DMS53 treated with DMSO at 0.1 percent for 48 hours (cell line): Measurements from ENCODE around the gene PIEZO2.

Experiments
- DNase-seq: peaks from one replicate; lab custom pipeline; 2025; ENCODE audit not compliant: unreplicated experiment; lab: John Stamatoyannopoulos, UW

Gene PIEZO2

DNA sequence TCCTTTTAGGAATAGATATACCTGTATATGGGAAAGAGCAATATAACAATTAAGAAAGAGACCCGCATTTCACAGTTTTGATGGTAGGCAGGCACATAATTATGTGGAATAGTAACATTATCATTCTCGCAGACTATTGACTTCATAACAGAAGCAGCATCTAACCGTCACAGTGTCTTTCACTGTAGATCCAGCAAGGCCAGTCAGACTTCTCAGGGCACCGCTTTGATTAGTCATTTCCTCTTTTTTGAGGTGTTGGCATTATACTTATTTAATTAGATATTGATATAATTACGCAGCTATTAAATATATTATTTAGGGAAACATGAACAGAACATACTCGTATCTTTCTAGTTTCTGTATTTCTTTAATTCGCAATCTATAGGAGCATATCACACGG, 447.2 kb downstream of the PIEZO2 start:
- no peak for DNase-seq

GRCh38 chr18:10690366-10690765, 459.0 kb downstream of the PIEZO2 start:
- no peak for DNase-seq

DNA sequence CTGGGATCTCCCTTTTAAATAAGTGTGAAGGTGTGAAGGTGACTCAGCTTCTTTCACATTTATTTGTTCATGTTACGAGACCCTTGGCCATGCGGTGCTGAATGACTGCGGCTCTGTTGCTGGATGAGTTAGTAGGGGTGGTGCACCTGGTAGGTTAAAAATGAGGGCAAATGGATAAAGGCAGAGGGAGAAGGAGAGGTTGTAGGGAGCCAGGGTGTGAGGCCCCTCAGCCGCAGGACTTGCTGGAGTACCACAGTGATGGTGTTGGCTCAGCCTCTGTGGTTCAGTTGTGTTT, 459.4 kb downstream of the PIEZO2 start:
- no peak for DNase-seq

DNA sequence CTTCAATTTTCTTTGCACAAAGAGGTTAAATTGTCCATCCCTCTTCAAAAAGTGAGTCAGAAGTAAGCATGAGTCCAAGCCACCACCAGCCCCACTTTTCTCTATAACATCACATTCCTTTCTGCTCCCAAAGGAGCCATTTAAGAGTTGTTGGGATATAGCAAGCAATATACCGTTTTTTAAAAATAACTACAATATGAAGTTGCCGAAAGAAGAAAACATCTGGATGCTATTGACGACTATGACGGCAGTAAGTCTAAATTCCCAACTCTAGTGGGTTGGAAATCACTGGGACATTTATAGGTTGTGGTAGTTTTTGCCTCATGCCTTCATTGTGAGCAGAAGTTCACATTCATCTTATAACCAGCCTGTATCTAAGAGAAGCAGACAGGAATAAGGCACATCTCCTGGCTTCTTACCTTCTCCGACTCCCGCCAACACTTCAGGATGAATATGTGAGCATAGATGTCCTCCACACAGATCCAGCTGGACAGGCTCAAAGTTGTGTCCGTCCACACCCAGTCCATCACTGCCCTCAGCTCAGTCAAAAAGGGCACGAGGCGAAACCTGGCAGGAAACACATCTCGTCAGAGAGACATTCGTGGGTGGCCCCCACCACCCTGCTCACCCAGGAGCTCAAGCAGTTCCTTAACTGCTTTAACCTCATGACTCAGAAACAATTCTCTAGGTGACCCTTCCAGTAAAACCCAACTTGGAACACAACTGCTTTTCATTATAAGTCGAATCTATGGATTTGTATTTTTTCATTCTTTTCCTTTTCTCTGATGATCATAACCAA, 459.9 kb downstream of the PIEZO2 start:
- no peak for DNase-seq

DNA sequence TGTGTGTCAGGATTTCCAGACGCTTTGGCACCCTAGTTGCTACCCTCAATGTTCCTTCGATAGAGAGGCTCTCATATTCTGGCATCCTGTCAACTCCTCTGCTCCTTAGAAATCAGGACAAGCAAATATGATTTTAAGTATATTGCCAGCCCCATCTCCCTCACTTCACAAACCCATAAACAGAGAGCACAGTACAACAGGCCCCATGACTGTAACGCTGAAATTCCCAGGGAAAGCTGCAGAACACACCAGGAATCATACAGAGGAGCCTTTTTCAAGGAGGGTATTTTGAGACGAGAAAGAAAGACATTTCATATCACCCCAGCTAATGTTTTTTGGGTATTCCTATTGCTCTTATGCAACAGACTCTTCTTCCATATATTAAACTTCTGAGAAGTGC, 460.6 kb downstream of the PIEZO2 start:
- no peak for DNase-seq

- DNase-seq, result no peak
Observed at GRCh38 chr18:10687161-10687925, 462.0 kb downstream of the PIEZO2 start.

GRCh38 chr18:10686308-10686707, 463.1 kb downstream of the PIEZO2 start:
- DNase-seq, result no peak

- no peak for DNase-seq
Observed at GRCh38 chr18:10685484-10685883, 463.9 kb downstream of the PIEZO2 start.

- no peak for DNase-seq
Observed at GRCh38 chr18:10682368-10682714, 467.0 kb downstream of the PIEZO2 start.

DNA sequence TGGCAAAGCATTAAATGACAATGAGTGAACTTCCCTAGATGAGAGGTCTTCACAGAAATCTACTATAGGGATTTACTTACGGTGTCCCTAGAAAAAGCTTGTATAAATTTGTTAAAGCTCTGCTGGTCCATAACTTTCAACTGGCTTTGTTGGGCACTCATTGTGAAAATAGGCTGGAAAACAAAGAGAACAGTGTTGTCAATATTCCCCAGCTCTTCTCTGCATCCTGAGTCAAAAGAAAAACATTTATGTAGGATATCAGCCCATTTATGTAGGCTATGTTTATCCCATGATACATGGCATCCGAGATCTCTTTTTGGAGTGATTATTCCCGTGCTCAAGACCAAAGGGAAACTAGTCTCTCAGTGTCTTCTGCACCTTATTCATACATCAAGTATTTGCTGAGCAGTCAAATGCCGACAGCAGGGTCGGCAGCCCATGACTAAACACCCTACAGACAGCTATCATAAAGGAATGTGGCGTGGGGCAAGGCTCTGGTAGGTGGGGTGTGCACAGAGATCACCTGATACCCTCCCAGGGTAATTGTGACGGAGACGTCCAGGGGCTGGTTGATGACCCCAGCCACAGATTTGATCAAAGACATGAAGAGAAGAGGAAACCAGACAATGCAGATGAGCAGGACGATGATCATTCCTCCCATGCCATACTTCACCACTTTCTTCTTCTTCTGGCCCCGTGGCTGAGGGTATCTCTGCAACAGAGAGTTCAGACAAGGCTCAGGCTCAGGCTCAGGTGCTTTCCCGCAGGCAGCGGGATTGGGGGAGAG, 467.6 kb downstream of the PIEZO2 start:
- DNase-seq, result no peak

DNA sequence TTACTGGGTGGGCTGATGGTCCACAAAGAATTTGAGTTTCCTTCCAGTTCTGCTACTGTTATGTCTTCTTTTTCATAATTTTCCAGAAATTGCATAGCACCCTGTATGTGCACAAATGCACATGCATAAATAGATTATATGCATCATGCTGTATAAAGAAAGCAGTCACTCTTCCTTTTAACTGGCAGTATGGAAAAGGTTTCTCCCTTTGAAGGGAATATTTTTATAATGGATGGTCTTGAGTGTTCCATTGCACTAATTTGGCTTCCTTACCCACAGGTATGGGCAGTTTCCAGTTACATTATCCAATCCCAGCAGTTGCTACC, 469.1 kb downstream of the PIEZO2 start:
- DNase-seq, result no peak

- DNase-seq, result no peak
Observed at GRCh38 chr18:10679557-10680270, 469.7 kb downstream of the PIEZO2 start.

DNA sequence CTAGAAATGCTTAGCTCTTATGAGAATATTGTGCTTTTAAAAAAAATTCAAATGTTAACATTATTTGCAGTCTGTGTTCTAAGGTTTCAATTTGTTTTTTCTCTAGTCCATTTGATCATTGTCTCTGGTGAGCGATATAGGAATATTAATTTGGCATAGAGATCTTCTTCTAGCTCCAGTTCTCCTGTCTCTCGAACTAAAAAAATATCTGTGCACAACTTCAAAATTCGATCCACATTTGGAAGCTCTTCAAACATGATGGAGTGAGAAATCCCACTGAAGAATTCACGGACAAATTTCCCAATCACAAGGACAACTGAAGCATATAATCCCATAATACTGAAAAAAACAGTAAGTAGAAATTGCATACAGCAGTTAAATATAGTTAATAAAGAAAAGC, 477.9 kb downstream of the PIEZO2 start:
- DNase-seq, result no peak

GRCh38 chr18:10670856-10671255, 478.5 kb downstream of the PIEZO2 start:
- DNase-seq, result no peak

DNA sequence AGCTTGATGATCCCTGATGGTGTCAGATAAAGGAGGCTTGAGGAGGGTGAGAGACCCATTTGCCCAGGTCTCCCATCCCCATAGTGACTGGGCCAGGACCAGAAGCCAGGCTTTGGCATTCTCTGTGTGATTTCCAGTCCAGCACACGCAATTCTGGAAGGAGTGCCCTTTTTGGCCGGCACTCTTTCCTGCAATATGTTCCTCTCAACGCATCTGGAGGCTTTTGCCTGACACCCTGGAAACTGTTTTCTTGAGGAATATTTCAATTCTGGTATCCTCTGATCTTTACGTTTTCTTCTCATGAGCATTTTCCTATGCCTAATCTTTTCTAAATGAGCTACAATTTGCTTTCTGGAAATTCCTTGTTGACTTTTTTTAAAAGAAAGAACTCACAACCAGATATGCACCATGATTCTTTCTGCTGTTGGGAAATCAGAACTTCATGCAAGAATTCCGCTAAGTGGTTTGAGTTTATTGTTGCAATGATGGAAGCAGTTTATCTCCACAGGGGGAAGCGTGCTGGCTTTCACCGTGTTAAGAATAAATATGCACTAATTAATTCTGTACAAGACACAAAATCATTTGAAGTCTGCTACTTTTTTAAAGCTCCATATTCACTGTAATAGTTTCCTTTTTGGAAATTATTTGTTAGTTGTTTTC, 479.8 kb downstream of the PIEZO2 start:
- no peak for DNase-seq

DNA sequence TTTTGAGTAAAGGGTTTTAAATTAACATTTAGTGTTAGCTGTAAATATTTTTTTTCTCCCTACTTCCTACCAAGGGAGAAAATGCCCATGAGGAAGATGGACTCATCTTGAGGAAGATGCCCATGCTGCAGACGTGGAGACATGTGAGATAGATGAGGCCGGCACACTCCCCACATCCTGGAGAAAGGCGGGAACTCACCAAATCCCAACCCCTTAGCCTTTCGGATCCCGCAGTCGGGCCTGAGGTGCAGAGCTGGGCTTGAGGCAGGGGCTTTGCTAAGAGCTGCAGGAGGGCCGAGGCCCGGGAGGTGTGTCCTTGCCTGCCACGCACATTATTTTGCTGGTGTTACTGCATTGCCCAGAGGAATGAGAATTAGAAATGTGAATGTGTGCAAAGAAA, 485.6 kb downstream of the PIEZO2 start:
- no peak for DNase-seq

DNA sequence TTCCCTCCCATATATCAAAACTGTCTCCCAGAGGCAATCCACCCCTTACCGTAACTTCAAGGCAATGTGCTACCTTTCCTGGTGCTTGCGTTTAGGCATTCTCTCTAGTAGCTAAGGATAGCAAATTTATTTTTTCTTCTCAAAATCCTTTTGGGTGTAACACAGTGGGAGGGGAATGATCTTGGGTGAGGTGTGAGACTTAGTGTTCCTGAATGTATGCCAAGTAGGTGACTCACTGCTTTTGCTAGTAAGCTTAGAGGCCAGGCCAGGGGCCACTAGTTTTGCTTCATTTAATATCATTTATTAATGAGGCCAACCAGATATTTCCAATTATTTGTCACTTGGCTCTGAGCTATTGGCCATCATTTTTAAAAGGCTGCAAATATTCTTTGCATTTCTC, 488.1 kb downstream of the PIEZO2 start:
- no peak for DNase-seq

DNA sequence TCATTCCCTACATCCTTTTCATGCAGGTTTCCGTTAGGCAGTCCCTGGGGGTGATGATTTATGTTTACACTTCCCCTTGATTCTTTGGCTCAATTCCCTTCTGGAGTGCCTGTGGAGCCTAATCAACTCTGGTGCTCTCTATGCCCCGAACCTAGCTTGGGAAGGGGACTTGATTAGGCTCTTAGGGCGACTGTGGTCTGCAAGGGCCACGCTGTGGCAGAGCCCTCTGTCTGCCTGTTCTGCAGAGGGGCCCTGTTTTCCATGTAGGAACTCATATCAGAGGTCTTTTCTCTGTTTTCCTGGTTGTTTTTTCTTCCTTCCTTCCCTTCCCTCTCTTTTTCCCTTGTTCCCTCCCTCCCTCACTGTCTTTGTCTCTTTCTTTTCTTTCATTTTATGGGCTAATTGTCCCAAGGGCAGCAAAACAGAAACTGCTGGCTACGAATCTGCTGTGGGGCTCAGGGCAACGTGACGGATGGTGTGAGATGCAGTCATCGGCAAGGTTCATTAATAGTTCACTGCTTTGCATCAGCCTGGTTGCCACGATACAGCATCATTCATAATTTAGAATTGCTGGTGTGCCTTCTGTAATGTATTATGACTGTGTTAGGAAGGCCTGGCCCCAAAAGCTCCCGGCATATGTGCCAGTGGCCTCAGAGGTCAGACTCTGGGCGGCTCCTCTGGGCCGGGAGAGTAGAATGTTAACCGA, 489.0 kb downstream of the PIEZO2 start:
- no peak for DNase-seq

DNA sequence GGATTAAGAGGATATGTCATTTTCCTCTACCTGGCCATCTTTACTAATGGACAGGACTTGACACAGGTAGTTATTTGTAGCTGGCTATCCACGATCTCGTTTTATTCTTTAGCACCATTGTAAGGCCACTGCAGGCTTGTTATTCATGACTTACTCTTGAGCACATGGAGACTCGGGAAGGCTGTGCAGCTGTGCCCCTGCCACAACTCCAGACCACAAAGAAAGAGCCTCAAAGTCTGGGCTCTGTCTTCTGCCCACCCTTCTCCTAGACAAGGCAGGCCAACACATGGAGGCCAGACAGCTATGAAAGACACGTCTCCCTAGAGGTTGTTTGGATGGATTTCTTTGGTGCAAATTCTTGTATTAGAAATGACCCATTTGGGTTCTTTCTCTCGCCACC, 489.8 kb downstream of the PIEZO2 start:
- DNase-seq, result no peak

DNA sequence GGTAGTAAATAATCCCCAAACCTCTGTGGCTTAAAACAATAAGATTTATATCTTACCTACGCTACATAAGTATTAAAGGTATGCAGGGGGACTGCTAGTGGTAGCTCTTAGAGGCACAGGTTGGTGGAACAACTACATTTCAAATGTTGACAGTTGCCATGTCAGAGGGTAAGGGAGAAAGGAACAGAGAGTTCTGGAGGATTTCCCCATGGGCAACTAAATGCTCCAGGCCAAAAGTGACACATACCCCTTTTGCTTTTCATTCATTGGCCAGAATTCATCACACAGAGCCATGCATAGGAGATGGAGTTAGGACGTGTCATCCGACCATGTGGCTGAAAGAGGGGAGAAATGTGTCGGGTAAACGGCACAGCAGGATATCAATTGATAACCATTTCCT, 490.4 kb downstream of the PIEZO2 start:
- no peak for DNase-seq
